ENCODE data around the gene CLCN1.
"Not testable (repeated sequence)": the region's sequence is repeated elsewhere in the genome, so short reads cannot be mapped to it uniquely, and the experiment has no call there.

Gene CLCN1

GRCh38 chr7:143390773-143391317 is 74.9 kb downstream of the CLCN1 start:
- no peak for TF ChIP-seq CTCF (IDR thresholded peaks at IDR 0.05; ENCODE audit: low read depth, low read length)

GRCh38 chr7:143391462-143392404 is 75.8 kb downstream of the CLCN1 start:
- TF ChIP-seq CTCF (IDR thresholded peaks at IDR 0.05; ENCODE audit: low read depth, low read length): no peak
- H3K4me3 ChIP-seq (ENCODE audit: low read depth, low read length): no peak overlapping the region

More at GRCh38 chr7:143390773-143391317, 74.9 kb downstream of the CLCN1 start:
- H3K4me3 ChIP-seq (ENCODE audit: low read depth, low read length): no peak overlapping the region

- not testable (repeated sequence) for H3K4me3 ChIP-seq (ENCODE audit: low read depth, low read length)
These were observed 76.5 kb downstream of the CLCN1 start for GRCh38 chr7:143392427-143392826.

- H3K4me3 ChIP-seq (ENCODE audit: low read depth, low read length): no peak overlapping the region
- TF ChIP-seq CTCF (IDR thresholded peaks at IDR 0.05; ENCODE audit: low read depth, low read length): no peak
These were observed 77.0 kb downstream of the CLCN1 start for GRCh38 chr7:143392875-143393266.

GRCh38 chr7:143393267-143394041 is 77.5 kb downstream of the CLCN1 start:
- H3K4me3 ChIP-seq (ENCODE audit: low read depth, low read length): no peak overlapping the region

GRCh38 chr7:143394068-143394467 is 78.2 kb downstream of the CLCN1 start:
- H3K4me3 ChIP-seq (ENCODE audit: low read depth, low read length): no peak overlapping the region
- no peak for TF ChIP-seq CTCF (IDR thresholded peaks at IDR 0.05; ENCODE audit: low read depth, low read length)

More at GRCh38 chr7:143393267-143394041, 77.5 kb downstream of the CLCN1 start:
- no peak for TF ChIP-seq CTCF (IDR thresholded peaks at IDR 0.05; ENCODE audit: low read depth, low read length)

- TF ChIP-seq CTCF (IDR thresholded peaks at IDR 0.05; ENCODE audit: low read depth, low read length): no peak
- no peak overlapping the region for H3K4me3 ChIP-seq (ENCODE audit: low read depth, low read length)
These were observed 78.9 kb downstream of the CLCN1 start for GRCh38 chr7:143394777-143395176.

Data from WI38 (cell line).